GM10266 (cell line): Measurements from ENCODE around the gene GPA33.

Experiments used
- DNase-seq: peaks from one replicate; pipeline ENCODE4 v3.0.0; 2012; ENCODE audit errors: extremely low spot score
- TF ChIP-seq, protein P1 (sequence below): IDR thresholded peaks from 2 replicates; pipeline ENCODE4 v1.5.1; 2012; ENCODE audit warnings: mild to moderate bottlenecking, low read depth; ENCODE audit not compliant: control insufficient read depth, insufficient read depth; ENCODE audit errors: missing control alignments

The GPA33 gene

DNA sequence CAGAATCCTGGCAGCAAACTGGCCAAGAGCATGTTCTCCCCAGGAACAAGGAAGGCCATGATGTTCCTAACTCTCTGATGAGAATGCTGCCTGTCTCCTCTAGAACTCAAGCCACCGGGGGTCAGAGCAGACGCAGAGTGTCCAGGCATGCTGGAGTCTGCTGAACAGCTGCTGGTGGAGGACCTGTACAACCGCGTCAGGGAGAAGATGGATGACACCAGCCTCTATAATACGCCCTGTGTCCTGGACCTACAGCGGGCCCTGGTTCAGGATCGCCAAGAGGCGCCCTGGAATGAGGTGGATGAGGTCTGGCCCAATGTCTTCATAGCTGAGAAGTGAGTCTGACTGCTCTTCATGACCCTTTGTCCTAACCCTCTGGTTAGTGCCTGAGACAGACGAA, 27.0 kb upstream of the GPA33 start:
- no peak for DNase-seq
- TF ChIP-seq, protein P1, sequence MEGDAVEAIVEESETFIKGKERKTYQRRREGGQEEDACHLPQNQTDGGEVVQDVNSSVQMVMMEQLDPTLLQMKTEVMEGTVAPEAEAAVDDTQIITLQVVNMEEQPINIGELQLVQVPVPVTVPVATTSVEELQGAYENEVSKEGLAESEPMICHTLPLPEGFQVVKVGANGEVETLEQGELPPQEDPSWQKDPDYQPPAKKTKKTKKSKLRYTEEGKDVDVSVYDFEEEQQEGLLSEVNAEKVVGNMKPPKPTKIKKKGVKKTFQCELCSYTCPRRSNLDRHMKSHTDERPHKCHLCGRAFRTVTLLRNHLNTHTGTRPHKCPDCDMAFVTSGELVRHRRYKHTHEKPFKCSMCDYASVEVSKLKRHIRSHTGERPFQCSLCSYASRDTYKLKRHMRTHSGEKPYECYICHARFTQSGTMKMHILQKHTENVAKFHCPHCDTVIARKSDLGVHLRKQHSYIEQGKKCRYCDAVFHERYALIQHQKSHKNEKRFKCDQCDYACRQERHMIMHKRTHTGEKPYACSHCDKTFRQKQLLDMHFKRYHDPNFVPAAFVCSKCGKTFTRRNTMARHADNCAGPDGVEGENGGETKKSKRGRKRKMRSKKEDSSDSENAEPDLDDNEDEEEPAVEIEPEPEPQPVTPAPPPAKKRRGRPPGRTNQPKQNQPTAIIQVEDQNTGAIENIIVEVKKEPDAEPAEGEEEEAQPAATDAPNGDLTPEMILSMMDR, result no peak

DNA sequence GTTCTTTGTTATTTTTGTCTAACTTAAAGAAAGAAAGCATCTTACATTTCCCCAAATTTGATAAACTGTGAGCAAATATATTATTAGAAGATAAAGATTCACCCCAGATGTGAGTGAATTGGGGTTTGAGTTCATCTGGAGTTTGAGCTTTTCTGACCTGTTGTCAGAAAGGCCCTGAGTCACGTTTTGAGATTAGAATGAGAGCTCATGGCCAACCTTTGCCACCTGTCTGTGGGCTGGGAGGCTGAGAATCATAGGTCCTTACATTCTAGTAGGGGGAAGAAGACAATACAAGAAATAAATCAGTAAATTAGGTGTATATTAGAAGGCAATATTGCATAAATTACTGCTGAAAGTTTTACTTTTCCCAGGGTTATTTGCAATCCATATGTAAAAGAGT, 26.0 kb upstream of the GPA33 start:
- TF ChIP-seq, protein P1, result no peak
- no peak for DNase-seq

DNA sequence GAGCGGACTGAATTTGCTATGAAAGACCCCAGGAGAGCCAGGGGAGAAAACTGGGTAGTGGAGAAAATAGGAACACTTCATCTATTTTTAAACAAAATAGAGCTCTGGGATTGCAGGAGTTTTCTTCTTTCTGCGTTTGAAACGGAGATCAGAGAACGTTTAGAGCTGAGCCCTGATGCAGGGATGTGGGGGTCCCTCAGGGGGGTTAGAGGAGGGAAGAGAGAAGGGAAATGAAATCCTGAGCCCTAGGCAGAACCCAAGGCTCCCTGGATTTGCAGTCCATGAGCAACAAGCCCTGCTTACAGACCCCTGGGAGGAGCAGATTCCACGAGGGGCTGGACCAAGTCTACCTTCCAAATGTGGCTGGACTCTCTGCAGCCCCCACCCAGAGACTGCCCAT, 25.5 kb upstream of the GPA33 start:
- TF ChIP-seq, protein P1, result no peak
- no peak for DNase-seq

DNA sequence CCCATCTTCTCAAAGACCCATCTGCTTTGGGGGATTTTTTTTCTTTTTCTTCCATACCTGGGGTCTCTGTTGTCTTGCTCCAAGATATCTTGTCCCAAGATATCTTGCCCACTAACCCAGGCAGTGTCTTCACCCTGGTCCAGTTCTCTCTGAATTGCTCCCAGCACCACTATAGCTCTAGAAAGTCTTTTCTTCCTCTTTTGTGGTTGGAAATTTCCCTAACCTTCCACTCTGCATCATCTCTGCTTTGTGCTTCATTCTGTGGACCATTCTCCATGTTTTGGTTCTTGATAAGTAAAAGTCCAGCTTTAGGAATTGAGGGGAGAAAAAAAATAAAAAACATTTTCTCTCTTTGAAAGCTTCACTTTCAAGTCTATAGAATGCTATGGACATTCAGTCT, 24.5 kb upstream of the GPA33 start:
- DNase-seq, result no peak
- TF ChIP-seq, protein P1, result no peak

DNA sequence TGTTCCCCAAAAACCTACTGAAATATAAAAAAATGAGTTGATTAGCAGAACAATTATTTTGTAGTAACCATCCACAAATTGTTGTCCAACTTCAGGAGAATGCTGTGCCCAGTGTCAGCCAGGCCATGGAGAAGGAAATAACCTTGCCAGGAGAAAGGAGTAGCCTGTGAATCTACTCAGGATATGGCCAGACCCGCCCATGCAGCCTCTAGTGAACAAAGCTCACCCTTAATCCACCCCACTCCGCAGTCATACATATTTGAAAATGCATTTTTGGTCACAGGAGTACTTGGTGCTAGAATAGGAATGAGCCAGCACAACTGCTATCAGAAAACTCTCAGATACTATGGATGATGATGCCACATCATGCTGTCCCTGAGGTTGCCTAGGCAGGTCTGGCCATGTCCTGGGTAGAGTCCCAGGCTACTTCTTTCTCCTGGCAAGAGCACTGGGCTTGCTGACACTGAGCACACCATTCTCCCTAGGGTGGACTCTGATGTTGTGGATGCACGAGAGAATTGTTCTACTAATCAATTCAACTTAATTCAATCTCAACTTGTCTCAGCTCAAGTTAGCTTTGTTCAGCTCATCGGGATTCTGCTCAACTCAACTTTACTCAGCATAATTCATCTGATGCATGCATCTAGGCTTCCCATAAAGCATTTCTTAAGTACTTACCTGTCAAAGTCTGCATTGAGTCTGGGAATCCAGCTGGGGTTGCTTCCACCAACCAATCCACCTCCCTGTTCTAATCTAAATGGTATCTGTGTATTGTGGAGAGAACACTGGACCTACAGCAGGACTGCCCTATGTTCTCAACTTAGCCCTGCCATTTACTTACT, 21.9 kb upstream of the GPA33 start:
- TF ChIP-seq, protein P1, result no peak
- no peak for DNase-seq

DNA sequence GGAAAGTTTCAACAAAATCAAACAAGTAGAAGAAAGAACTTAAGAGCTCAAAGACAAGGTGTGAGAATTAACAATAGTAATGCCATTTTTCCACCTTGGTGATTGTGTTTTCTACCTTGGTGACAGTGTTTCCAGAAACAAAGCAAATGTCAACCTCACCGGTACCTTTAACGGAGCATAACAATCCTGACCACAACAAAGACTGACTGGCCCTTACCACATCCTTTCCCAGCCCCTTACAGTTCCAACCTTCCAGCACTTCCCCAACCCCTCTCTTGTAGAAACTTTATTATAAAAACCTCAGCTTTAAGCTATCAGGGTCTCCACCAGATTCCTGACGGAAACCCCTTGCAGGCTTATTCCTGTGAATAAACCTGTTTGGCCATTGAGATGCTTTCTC, 20.4 kb upstream of the GPA33 start:
- TF ChIP-seq, protein P1, result no peak

DNA sequence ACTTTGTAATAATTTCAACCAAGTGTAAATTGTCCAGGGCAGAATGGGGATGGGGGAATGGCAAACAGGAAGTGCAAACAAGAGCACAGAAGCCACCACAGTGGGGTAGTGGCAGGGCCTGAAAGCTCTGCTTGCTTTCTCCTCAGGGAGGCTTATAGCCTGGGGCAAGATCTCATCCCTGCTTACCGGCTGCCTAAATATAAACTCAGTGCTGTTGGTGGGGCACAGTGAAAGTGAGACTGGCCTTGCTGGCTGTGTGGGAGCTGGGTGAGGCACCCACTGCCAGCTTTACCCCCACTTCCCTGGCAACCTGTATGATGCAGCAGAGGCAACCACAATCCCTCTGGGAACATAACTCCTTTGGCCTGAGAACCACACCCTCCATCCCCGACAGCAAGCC, 18.9 kb upstream of the GPA33 start:
- DNase-seq, result no peak
- TF ChIP-seq, protein P1, result no peak

More for the DNA sequence above, 20.4 kb upstream of the GPA33 start:
- DNase-seq, result no peak
